ENCODE results near the gene BTD. TPM values are rescaled to one million over a fixed set of nuclear protein-coding genes. Genes with fewer than 3 reads are reported as not detected.

Gene BTD
- total and polyA plus RNA-seq, 7 donors, result 6.6 to 35.5 (median 23.5) TPM

DNA sequence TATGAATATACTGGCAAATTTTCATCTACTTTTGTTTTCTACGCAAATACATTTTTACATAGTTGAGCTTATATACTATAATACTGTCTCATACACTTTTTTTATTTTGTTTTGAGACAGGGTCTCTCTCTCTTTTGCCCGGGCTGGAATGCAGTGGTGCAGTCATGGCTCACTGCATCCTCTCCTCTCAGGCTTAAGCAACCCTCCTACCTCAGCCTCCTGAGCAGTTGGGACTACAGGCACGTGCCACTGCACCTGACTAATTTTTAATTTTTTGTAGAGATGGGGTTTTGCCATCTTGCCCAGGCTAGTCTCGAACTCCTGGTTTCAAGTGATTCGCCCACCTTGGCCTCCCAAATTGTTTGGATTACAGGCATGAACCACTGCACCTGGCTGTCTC lies 26.1 kb upstream of the BTD start:
- no peaks in the 10 kb centered on the region for H3K4me1 ChIP-seq
- no peaks in the 10 kb centered on the region for H3K9me3 ChIP-seq
- H3K27ac ChIP-seq, result no peak overlapping the region
- H3K36me3 ChIP-seq, result peaks cover 1 to 80% (median 5%) of the 10 kb centered on the region in 4 donors
- intact Hi-C loops (cut with DNase I), result no loop called here
- H3K4me3 ChIP-seq, result no peak overlapping the region
- 96 to 97% methylated on average over 5 of the region's 5 CpGs for WGBS, 2 donors
- no peak for TF ChIP-seq POLR2A (IDR thresholded peaks at IDR 0.05)
- no peak for TF ChIP-seq EP300 (IDR thresholded peaks at IDR 0.05)
- no peak for TF ChIP-seq POLR2AphosphoS5 (IDR thresholded peaks at IDR 0.05)
- TF ChIP-seq, protein P1, sequence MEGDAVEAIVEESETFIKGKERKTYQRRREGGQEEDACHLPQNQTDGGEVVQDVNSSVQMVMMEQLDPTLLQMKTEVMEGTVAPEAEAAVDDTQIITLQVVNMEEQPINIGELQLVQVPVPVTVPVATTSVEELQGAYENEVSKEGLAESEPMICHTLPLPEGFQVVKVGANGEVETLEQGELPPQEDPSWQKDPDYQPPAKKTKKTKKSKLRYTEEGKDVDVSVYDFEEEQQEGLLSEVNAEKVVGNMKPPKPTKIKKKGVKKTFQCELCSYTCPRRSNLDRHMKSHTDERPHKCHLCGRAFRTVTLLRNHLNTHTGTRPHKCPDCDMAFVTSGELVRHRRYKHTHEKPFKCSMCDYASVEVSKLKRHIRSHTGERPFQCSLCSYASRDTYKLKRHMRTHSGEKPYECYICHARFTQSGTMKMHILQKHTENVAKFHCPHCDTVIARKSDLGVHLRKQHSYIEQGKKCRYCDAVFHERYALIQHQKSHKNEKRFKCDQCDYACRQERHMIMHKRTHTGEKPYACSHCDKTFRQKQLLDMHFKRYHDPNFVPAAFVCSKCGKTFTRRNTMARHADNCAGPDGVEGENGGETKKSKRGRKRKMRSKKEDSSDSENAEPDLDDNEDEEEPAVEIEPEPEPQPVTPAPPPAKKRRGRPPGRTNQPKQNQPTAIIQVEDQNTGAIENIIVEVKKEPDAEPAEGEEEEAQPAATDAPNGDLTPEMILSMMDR (IDR thresholded peaks at IDR 0.05), result no peak
- no peak for DNase-seq
- no peaks in the 10 kb centered on the region for H3K27me3 ChIP-seq

DNA sequence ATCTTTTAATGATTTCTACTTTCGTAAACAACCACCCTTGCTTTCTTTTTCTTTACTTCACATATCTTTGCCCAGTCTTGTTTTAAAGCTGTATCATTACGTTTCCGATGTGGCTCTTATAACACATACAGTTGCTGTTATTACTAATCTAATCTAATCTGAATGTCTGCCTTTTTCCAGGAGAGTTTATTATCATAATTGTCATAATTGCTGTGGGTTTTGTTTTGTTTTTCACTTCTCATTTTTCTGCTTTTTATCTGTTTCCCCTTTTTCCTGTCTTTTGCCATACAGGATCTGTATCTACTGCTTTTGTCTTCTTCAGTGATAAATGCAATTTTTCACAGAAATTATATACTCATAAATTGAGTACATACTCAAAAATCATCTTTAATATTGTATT lies 25.1 kb upstream of the BTD start:
- no peak for DNase-seq
- H3K36me3 ChIP-seq, result peaks cover 3 to 80% (median 10%) of the 10 kb centered on the region in 4 donors
- H3K9me3 ChIP-seq, result no peaks in the 10 kb centered on the region
- H3K27ac ChIP-seq, result no peak overlapping the region
- intact Hi-C loops (cut with DNase I), result no loop called here
- 91% methylated on average over 3 of the region's 3 CpGs for WGBS, 2 donors
- H3K4me1 ChIP-seq, result no peaks in the 10 kb centered on the region
- TF ChIP-seq POLR2A (IDR thresholded peaks at IDR 0.05) (no peak), EP300 (IDR thresholded peaks at IDR 0.05) (no peak), POLR2AphosphoS5 (IDR thresholded peaks at IDR 0.05) (no peak)
- TF ChIP-seq, protein P1 (IDR thresholded peaks at IDR 0.05), result no peak
- H3K27me3 ChIP-seq, result no peaks in the 10 kb centered on the region
- no peak overlapping the region for H3K4me3 ChIP-seq

DNA sequence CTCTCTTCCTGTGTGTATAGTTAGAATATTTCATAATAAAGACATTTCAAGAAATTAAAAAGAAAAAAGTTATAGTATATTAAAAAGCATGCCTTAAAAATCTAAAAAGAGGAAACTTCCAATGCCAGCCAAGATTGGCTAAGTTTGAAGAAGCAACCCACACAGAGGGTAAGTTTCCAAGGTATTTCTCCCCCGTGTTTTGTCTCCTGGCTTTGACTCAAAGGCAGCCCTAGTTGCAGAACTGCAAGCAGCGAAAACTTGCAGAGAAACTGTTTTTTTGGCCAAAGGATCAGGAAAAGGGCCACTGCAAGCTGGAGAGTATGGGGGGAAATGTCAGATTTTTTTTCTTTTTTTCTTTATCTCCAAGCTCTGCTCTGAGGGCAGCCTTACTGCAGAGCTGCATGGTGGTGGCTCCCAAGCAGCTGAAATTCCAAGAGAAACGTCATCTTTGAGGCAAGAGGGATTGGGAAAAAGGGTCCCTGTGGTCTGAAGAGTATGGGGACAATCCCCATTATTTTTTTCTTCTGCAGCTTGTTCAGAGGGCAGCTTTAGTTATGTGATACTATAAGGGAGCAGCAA lies 23.2 kb upstream of the BTD start:
- DNase-seq, result no peak
- Histone ChIP-seq H3K27me3 (no peaks in the 10 kb centered on the region), H3K9me3 (no peaks in the 10 kb centered on the region), H3K4me1 (no peaks in the 10 kb centered on the region), H3K27ac (no peak overlapping the region), H3K36me3 (peaks cover 0 to 82% (median 15%) of the 10 kb centered on the region in 4 donors), H3K4me3 (no peak overlapping the region)
- TF ChIP-seq POLR2AphosphoS5 (IDR thresholded peaks at IDR 0.05), result no peak
- TF ChIP-seq, protein P1 (IDR thresholded peaks at IDR 0.05), result no peak
- intact Hi-C loops (cut with DNase I), result no loop called here
- WGBS, 2 donors, result 79 to 82% methylated on average over 3 of the region's 3 CpGs

DNA sequence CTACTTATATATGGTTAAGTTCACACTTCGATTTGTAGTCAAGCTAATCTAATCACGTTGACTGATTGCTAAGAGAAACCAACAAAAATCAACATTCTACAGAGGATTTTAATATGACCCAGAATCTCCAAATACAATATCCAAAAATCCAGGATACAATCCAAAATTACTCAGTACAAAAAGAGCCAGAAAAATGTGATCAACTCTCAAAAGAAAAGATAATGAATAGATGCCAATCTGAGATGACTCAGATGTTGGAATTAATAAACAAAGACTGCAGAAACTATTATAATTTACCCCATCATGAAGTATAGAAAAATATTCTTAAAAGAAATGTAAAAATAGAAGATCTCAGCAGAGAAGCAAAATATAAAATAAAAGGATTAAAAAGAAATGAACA lies 22.5 kb upstream of the BTD start:
- Histone ChIP-seq H3K4me1 (no peaks in the 10 kb centered on the region), H3K27ac (no peak overlapping the region), H3K36me3 (peaks cover 0 to 82% (median 15%) of the 10 kb centered on the region in 4 donors), H3K4me3 (no peak overlapping the region), H3K9me3 (no peaks in the 10 kb centered on the region), H3K27me3 (no peaks in the 10 kb centered on the region)
- 76 to 81% methylated on average over 2 of the region's 2 CpGs for WGBS, 2 donors
- intact Hi-C loops (cut with DNase I), result no loop called here
- TF ChIP-seq POLR2A (IDR thresholded peaks at IDR 0.05), result no peak
- TF ChIP-seq EP300 (IDR thresholded peaks at IDR 0.05), result no peak
- TF ChIP-seq, protein P1 (IDR thresholded peaks at IDR 0.05), result no peak
- no peak for TF ChIP-seq POLR2AphosphoS5 (IDR thresholded peaks at IDR 0.05)
- no peak for DNase-seq
